ENCODE measurements around the gene NDE1.
"Not testable (repeated sequence)": the region's sequence is repeated elsewhere in the genome, so short reads cannot be mapped to it uniquely, and the experiment has no call there.

Gene NDE1, protein sequence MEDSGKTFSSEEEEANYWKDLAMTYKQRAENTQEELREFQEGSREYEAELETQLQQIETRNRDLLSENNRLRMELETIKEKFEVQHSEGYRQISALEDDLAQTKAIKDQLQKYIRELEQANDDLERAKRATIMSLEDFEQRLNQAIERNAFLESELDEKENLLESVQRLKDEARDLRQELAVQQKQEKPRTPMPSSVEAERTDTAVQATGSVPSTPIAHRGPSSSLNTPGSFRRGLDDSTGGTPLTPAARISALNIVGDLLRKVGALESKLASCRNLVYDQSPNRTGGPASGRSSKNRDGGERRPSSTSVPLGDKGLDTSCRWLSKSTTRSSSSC

DNA sequence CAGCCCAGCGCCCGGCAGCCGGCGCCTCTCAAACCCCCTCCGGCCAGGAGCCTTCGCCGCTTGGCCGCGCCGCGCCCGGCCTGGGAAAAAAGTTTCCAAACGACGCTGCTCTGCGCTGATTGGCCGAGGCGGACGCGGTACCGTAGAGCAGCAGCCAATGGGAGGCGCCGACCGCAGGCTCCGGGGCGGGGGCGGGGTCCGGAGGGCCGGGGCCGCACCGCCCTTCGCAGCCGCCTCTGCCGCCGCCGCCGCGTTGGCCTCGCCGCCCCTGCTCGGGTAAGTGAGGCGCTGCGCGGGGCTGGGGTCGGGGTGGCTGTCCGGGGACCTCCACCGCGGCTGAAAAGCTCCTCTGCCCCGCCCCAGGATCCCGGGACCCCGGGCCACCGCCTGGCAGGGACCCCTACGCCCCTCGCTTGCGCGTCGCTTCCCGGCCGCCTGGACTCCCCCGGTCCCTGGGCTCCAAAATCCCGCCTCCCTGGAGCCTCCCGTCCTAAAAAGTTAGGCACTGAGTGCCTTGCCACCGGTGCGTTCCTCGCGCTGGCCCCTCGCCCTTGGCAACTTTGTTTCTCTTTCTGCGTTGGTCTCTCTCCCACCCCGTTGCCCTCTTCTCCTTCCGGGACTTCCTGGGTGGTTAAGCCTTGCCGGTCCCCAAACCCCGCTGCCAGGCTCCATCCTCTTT lies at the start of gene NDE1:
NDE1 (plus strand) TSS at position 227 of the 679 bp plus-strand sequence. CDS start 14,534 bp downstream, outside the sequence.
- DNase-seq (ENCODE audit: low read depth) = peak; percentile 82

DNA sequence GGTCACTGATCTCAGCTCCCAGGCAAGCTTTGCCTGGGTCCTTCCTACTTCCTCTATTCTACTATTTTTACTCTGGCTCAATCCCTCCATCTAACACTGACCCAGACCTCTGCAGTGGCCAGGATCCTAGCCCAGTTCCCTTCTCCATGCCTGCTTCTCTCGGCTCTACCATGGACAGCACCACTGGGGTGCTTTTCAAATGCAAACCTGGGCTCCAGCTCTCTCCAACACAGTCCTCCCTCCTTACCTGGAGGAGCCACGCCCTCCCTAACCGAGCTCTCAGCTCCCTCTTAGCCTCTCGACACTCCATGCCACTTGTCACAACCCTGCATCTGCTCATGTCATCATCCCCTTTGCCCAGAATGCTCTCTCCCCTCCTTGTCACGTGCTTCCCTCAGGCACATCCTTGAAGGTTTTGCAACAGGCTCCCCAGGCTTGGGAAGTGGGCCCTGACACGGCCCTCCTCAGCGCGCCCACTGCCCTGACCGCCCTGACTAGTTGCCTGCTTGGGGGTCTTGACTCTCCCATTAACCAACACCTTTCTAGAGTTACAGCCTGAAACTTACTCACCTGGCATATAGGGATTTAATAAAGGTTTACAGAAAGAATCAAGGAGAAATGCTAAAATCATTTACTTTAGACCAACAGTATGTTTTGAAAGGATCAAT lies 48.7 kb upstream of the NDE1 start:
- DNase-seq (ENCODE audit: low read depth) = no peak

DNA sequence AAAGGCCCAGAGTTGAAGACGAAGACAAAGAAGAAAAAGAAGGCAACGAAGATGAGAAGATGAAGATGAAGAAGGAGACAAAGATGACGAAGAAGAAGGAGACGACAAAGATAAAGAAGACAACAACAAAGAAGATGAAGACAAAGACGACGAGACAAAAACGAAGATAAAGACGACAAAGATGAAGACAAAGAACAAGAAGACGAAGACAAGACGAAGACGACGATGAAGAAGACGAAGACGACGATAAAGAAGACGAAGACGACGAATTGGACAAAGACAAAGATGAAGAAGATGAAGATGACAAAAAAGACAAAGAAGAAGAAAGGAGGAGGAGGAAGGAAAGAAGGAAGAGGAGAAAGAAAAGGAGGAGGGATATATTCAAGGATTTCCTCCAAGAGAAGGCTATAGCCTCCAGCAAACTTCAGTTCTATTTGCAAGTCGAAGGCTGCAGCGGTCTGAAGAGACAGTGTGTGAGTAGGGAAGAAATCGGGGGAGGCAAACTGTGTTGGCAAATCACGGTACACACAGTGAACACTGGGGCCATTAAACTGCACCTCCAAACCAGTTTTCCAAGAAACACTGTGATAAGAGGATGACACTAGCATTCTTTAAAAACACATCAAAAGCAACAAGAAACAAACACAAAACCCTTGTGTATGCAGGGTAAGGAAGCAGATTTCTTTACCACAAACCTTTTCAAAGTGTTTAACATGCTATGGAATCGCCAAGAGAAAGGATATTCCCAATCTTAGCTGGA lies 47.6 kb upstream of the NDE1 start:
- DNase-seq (ENCODE audit: low read depth) = no peak

DNA sequence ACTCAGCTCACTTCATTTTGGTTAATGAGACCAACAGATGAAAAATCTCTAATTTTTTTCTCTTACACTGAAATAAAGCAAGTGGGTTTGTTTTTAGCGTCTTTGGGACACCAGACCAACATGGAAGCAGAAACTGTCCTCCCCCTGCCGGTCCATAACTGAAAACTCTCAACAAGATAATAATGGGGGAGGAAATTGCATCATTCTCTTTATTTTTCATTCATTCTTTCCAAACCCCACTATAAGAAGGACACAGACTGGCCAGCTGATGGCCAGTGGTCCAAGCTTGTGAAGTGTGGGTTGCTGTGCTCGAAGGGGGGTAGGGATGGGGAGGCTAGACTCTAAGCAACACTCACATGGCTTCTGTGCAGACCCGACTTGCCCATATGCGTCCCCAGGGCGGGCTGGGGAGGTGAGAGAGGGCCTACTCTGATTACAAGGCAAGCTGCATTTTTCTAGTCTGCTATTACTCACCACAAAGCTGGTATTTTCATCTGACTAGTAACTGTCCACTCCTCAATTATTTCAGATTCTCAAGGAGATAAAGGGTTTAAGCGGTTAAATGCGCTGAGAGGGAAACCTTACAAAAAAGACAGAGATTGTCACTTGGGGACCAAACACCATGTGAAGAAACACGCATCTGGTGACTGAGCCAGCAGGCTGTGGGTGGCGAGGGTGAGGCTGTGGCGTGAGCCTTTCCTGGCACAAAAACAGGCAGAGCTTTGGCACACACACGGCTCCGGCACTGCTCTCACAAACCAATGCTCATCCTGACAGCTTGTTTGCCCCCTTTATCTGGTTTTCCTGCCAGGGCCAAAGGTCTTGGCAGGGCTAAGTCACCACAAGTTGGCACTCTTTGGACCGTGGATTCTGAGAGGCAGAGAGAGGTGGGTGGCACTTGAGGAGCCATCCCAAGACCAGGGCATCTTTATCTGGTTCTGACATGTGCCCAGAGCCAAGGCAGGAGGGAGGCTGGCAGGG lies 45.3 kb upstream of the NDE1 start:
- no peak for DNase-seq (ENCODE audit: low read depth)

DNA sequence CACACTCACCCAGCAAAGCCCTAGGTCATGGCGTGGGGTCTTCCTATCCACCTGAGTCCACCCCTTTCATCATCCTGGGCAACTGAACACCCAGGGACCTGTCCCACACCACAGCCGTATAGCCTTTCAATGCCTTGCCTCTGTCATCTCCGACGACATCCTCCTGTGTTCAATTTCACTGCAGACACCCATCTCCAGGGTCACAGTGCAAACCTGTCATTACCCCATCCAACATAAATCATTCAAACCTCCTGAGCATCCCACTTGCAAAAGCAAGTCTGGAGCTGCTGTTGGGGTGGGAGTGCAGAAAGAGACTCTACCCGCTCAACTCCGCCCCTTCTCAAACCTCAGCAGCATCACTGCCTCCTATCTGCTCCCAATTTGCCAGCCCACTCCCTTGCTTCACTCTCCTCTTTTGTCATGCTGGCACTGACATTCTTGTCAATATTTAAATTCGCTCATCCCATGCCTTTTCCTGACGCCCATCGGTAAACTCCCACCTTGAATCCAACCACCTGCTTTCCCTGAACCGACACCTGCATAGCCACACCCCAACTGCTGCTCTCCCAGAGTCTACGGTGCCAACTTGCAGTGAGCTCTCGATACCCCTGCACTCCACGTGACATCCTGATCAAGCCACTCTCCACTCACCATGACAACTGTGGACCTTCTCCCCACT lies 44.1 kb upstream of the NDE1 start:
- no peak for DNase-seq (ENCODE audit: low read depth)

DNA sequence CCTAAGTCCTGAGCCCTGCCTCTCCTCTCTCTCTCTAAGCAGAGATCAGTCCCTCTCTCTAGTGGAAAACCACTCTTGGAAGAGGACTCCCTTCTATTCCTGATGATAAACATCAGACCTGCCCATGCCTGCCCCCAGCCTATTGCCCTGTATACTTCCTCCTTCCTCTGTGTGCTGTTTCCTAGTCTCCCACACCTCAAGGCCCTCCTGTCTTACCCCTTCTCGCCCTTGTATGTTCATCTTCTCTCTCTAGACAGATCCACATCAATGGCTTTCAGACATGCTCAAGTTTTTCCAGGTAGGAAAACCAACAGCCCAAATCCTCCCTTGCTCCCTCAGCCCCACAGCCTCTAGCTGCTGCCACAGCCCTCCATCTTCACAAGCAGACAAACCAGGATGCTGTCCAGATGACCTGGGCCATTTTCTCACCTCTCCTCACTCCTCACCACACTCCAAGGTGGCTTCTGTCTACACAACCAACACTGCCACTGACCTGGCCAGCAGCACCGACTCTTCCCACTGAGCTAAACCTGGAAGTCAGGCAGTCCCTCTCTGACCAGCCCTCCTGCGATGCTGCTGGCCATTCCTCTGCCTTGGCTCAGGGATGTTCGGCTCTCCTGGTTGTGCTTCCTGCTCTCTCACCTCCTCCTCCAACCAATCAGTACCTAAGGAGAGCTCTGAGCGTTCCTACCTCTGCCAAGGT lies 43.4 kb upstream of the NDE1 start:
- no peak for DNase-seq (ENCODE audit: low read depth)

DNA sequence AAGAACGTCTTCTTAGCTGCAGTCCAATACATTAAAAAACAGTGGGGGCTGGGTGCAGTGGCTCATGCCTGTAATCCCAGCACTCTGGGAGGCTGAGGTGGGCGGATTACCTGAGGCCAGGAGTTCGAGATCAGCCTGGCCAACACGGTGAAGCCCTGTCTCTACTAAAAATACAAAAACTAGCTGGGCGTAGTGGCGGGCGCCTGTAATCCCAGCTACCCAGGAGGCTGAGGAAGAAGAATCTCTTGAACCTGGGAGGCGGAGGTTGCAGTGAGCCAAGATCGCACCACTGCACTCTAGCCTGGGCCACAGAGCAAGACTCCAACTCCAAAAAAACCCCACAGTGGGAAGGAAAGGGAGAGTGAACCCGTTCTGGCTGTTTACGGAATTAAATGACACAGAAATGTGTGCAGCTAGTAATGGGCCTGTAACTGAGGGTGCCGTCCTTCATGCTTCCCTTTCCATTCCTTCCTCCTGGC lies 42.8 kb upstream of the NDE1 start:
- DNase-seq (ENCODE audit: low read depth) = not testable (repeated sequence)

DNA sequence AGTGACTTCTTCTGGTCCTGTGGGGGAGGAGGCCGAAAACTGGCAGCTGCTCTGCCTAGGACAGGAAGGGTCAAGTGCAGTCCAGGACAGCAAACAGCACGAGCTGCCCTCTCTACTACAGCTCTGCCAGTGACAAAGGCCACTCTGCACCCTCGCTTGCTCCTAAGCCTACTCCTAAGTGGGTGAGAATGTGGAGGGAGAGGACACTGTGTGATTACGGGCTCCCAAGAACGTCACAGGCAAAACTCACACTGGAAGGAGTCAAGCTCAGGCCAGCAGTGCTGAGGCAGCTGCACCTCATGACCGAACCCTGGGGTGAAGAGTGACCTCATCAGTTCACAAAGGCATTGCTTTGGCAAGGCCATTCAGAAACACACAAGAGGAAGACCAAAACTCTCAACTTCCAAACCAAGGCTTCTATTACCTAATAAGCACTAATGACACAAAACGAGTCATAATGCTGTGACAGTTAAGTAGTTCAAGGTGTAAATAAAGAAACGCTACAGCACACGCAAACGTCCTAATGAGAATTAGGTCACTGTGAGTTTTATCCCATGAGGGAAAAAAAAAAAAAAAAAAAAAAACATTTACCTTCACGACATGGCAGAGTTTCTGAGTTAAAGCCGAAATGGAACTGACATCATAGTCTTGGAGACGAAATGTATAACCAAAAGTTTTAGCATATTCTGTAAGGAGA lies 42.2 kb upstream of the NDE1 start:
- peak; percentile 63 for DNase-seq (ENCODE audit: low read depth)

DNA sequence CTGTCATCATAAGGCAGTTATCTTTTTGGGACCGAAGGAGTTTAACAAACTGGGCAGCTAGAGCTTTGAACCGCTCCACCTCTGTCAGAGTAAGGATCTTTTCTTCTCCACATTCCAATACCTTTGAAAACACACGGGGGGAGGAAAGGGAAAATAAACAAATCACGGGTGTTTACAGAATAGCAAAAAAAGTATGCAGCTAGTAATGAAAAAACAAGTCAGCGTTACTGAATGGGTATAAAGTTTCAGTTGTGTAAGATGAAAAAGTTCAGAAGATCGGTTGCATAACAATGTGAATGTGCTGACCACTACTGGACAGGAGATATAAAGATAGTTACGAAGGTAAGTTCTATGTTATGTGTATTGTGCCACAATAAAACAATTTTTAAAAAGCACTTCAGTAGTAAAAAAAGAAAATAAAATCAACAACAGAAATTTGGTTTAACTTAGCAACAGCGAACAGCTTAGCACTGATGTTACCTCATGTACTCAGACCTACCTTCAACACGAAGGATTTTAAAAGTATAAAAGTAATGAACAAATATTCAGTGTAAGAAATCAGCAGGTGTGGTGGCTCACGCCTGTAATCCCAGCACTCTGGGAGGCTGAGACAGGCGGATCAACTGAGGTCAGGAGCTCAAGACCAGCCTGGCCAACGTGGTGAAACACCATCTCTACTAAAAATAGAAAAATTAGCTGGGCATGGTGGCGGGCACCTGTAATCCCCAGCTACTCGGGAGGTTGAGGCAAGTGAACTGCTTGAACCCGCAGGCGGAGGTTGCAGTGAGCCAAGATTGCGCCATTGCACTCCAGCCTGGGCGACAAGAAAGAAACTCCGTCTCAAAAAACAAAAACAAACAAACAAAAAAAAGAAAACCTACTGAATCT lies 41.4 kb upstream of the NDE1 start:
- DNase-seq (ENCODE audit: low read depth) = peak; percentile 76

DNA sequence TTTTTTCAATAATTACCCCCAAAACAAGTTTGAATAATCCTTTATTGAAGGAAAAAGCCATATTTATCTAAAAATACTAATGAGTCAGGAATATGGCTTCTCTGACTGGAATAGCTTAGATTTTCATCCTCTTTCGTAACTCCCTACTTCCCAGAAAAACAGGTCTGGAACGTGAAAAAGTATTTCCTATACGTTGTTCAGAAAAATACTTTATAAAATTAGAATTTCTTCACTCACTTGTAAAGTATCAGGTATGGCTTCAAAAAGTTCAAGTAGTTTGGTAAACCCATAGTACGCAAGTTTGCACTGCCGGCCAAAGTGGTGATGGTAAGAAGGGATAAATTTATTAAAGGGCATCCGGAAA lies 40.8 kb upstream of the NDE1 start:
- DNase-seq (ENCODE audit: low read depth) = peak; percentile 45

DNA sequence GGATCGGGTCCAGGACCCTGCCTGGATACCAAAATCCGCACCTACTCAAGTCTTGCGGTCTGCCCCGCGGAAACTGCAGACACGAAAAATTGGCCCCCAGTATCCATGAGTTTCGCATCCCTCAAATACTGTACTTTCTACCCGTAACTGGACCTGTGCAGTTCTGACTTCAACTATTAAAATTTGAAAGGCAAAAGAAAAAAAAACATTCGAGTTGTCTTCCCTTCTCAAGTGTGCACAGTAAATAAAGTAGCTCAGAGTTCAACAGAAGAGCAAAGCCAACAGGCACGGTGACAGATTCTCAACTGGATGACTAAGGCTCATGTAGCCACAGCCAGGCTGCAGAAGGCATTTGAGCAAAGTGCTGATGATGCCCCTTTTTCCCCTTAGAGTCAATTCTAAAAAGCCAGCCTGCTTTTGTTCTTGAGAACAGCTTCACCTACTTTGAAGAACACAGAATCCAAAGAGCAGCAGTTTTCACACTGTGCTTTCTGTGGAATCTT lies 39.6 kb upstream of the NDE1 start:
- DNase-seq (ENCODE audit: low read depth) = no peak

DNA sequence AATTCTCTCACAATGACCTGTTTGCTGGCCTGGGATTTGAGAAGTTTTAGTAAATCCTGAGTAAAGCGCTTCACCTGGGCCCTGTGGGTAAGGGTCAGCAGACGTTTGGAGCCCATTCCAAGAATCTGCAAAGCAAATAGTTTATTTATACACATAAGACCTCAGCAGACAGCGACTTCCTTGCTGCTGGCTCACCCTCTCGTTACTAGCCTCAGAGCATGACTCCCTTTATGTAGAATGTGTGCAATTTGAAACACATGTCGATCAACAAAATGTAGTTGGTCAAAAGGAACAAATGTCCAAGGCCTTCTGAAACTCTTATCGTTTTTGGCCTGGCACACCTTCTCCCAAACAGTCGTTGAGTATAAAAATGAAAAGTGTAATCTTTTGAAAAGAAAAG lies 38.4 kb upstream of the NDE1 start:
- no peak for DNase-seq (ENCODE audit: low read depth)

DNA sequence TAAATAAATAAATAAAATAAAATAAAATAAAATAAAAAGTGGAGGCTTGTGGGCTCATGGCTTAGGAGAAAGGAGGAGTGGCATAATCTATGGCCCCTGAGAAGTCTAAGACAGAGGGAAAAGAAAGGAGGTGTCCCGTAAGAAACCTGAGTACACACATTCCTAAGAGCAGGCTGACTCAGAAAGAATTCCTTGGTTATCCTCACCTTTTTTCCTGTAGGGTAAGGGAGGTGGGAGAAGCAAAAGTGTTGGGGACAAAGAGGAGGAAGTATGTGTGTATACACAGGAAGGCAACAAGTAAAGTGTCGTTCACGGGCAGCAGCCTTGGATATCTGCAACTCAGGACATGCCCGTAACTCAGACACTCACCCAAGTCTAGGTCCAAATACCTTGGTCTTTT lies 36.4 kb upstream of the NDE1 start:
- DNase-seq (ENCODE audit: low read depth) = no peak

DNA sequence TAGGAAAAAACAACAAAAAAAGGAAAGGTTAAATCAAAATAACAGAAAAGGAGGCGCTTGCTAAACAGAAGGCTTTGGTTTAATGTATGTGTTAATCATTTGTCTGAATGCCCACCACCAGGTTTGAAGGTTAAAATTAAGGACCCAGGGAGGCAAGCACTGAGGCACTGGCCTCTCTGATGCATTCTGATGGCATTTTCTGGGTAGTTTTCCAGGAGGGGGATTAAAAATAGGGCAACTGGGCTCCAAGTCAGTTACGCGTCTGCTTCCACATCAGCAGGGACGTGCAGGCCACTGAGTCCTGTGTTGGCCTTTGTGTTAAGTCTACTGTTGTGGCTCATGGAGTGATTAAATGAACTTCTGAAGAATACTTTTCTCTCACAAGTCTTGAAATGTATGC lies 34.0 kb upstream of the NDE1 start:
- DNase-seq (ENCODE audit: low read depth) = no peak

DNA sequence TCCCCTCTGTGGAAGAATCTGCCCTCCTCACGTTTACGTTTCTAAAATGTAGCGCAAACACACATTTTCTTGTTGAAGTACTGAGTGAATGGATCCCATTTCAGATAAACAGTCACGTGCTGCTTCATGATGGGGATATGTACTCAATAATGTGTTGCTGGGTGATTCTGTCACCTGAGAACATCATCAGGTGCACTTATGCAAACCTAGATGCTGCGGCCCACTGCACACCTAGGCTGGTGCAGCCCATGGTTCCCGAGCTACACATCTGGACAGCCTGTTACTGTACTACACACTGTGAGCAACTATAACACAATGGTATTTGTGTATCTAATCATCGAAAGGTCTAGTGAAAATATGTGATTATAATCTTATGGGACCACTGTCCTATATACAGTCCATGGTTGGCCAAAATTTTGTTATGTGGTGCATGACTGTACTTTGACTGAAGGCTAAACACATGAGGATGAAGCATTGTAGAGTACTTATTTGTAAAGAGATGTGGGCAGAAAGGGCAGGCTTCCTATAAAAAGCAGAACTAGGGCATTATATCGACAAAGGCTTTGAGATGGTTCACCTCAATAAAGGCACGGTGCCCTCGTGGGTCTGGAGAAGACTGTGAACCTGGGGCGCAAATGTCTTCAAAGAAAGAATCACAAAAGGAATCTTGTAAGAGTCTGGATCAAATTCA lies 33.4 kb upstream of the NDE1 start:
- no peak for DNase-seq (ENCODE audit: low read depth)

DNA sequence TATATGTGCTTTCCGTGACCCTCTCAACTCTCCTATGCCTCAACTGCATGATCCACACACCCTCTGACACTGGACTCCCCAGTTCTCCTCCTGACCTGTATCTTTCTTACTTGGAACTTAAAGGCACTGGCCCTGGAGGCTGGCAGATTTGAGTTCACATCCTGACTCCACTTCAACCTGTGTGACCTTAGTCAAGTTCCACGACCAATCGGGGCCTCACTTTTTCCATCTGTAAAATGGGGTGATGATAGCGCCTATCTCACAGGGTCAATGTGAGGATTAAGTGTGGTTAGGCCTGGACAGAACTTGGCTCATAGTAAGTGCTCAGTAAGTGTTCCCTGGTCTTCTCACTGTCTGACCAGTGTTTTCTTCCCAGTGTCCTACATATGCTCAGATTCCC lies 32.1 kb upstream of the NDE1 start:
- DNase-seq (ENCODE audit: low read depth) = no peak

DNA sequence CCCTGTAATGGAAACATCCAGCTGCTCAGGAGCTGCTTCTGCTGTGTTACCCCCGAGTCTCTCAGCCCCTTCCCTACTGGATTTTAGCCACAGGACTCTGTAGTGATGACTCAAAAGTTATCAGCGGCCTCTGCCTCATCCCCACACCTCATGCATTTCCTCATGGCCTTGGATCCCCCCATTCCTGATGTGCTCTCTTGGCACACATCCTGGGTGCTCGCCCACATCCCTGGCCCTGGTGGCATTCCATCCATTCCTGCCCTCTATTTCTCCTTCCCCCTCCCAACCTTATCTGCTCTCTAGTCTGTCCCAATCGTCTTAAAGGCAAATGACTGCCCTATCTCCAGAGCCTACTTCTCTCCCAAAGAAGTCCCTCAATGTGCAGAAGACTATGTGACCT lies 31.7 kb upstream of the NDE1 start:
- peak; percentile 96 for DNase-seq (ENCODE audit: low read depth)

All from amniotic epithelial cell (primary cell).